Spleen (tissue), 11 donors: Measurements from ENCODE around the gene CCDC154. TPM values are rescaled to one million over a fixed set of nuclear protein-coding genes. Genes with fewer than 3 reads are reported as not detected.
A peak's percentile ranks its signal among the peaks of the same experiment; 100 is the strongest.
"Not testable (repeated sequence)": the region's sequence is repeated elsewhere in the genome, so short reads cannot be mapped to it uniquely, and the experiment has no call there.

Experiments used
- DNase-seq: peaks from one replicate; pipeline ENCODE4 v3.0.0-alpha.2; 2020
- H3K27ac ChIP-seq, 8 donors: fragments of 200-600 bp; sonication (generic) in 7 of 8; 1 replicate in 4 of 8; 2 replicates in 4 of 8; pipeline versions ENCODE4 v1.5.0 to v1.8.0; 2016 to 2021; ENCODE audit warnings: inconsistent platforms in 4 of 8, mild to moderate bottlenecking in 4 of 8, moderate library complexity in 1 of 8
- H3K27me3 ChIP-seq, 7 donors: fragments of 200-600 bp; sonication (generic) in 6 of 7; replicated peaks in 1 of 7; 1 replicate in 4 of 7; 2 replicates in 3 of 7; pipeline versions ENCODE4 v1.5.0 to v1.8.0; 2016 to 2021; ENCODE audit warnings: inconsistent platforms in 3 of 7, mild to moderate bottlenecking in 1 of 7
- H3K36me3 ChIP-seq, 6 donors: fragments of 200-600 bp; sonication (generic) in 5 of 6; 1 replicate in 4 of 6; 2 replicates in 2 of 6; pipeline versions ENCODE4 v1.5.0 to v1.8.0; 2016 to 2021; ENCODE audit warnings: inconsistent platforms in 2 of 6
- H3K4me1 ChIP-seq, 6 donors: fragments of 200-600 bp; sonication (generic) in 5 of 6; 1 replicate in 3 of 6; 2 replicates in 3 of 6; pipeline versions ENCODE4 v1.5.0 to v1.8.0; 2016 to 2021; ENCODE audit warnings: inconsistent platforms in 3 of 6
- H3K4me3 ChIP-seq, 8 donors: fragments of 200-600 bp; sonication (generic) in 7 of 8; 1 replicate in 4 of 8; 2 replicates in 4 of 8; pipeline versions ENCODE4 v1.5.0 to v1.8.0; 2016 to 2021; ENCODE audit warnings: inconsistent platforms in 4 of 8, mild to moderate bottlenecking in 4 of 8, moderate library complexity in 2 of 8
- H3K9me3 ChIP-seq, 8 donors: fragments of 200-600 bp; sonication (generic) in 7 of 8; 1 replicate in 4 of 8; 2 replicates in 4 of 8; pipeline versions ENCODE4 v1.5.0 to v1.8.0; 2016 to 2021; ENCODE audit warnings: inconsistent platforms in 4 of 8
- CTCF ChIP-seq, 11 experiments: fragments of 200-600 bp in 7 of 11; fragments of 450-650 bp in 4 of 11; sonication (generic) in 4 of 11; IDR thresholded peaks in 8 of 11; conservative IDR thresholded peaks in 3 of 11; 1 replicate in 7 of 11; 2 replicates in 4 of 11; pipeline versions ENCODE4 v1.4.0 to v1.8.0; 2016 to 2021; ENCODE audit warnings: antibody characterized with exemption in 11 of 11, inconsistent platforms in 4 of 11, mild to moderate bottlenecking in 1 of 11
- POLR2A ChIP-seq, 3 donors: fragments of 450-650 bp; IDR thresholded peaks; one replicate each; pipeline ENCODE4 v1.5.1; 2017; ENCODE audit warnings: antibody characterized with exemption in 3 of 3, mild to moderate bottlenecking in 1 of 3
- POLR2AphosphoS5 ChIP-seq, 3 donors: sonication (generic); formaldehyde crosslinking; IDR thresholded peaks; one replicate each; pipeline ENCODE4 v1.5.1; 2017; ENCODE audit warnings: antibody characterized with exemption in 3 of 3
- WGBS, 5 donors: extraction: QIAGEN DNeasy Blood & Tissue Kit in 3 of 5; methylation state at CpG; one replicate each; pipeline versions ENCODE4 v1.1.5 to v1.1.7; 2013 to 2018; 5-methylcytosine and 5-hydroxymethylcytosine counted together
- intact Hi-C: fragments of 100-400 bp; cut with DNase I; formaldehyde crosslinking; loops from one replicate; pipeline ENCODE4 v1.15.0; 2023; ENCODE audit warnings: low total_unique reads
- polyA plus RNA-seq, 3 donors: library from polyadenylated mRNA; stranded (reverse); fragments of 200-250 nt; gene quantifications; one replicate each; pipeline ENCODE4 v1.2.1, GENCODE V29; 2013
- total RNA-seq, 7 donors: library from RNA; depleted of rRNA in 3 of 7; stranded (reverse); fragments of >200 nt in 3 of 7; fragmentation: NEBNext Ultra II Directional in 4 of 7; extraction: Animal tissue kit (Norgen Biotek cat#: 25700) in 4 of 7; gene quantifications; one replicate each; pipeline versions ENCODE4 v1.1.0 to v1.2.1, GENCODE V29; 2016 to 2021
- donor health status: healthy with polysubstance abuse.
- donor health status: DM: no; HTN: no; CAD: no; lungs with moderate emphysema.
- donor health status: DM: no; HTN: no; CAD: no.
- donor health status: Bipolar disorder and iron deficiency.
- donor health status: healthy.
- donor health status: DM: no; HTN: no; CAD: no.
- donor health status: DM: yes; HTN: yes; CAD: no.

CCDC154 gene
- total and polyA plus RNA-seq, 10 donors = 1.6 to 18.2 (median 5.5) TPM

DNA sequence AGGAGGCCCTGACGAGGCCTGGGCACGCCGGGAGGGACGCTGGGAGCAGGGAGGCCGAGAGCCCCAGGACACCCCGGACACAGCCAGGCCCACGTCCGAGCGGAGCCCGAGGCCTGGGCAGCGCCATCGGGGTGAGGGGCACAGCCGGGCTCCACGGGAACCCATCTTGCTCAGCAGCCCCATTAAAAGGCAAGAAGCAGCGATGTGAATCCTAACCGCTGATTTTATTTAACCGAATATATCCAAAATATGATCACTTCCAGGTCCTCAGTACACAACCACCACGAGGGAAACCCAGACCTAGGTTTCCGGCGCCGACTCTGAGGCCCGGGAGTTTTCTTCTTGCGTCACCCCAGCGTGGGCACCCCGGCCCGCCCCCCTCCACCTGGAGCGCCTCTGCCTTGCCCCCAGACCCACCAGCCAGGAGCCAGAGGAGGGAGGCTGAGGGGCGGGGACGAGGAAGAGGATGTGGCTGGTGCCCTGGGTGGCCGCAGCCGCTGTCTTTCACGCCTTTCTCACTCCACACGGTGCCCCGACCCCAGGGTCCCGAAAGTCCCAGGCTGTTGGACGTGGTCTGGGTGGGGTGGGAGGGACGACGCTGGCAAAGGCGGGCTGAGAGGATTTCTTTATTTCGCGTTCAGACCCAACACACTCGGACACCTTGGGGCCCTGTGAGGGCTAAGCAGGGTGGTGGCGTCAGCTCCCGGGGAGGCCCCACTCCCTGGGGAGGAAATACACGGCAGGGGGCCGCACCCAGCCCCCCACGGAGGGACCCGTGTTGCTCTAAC is 568 bp upstream of the CCDC154 start:
- intact Hi-C loops = no loop called here
- H3K27ac ChIP-seq = peak overlapping the region in 3 of 8 donors; percentile 51 to 87 (median 60)
- no peak for DNase-seq
- WGBS, 5 donors = 75 to 90% (median 79%) methylated on average over 39 to 48 of the region's 48 CpGs
- H3K4me1 ChIP-seq = peaks cover 0 to 28% (median 2%) of the 10 kb centered on the region in 6 donors
- no peaks in the 10 kb centered on the region for H3K9me3 ChIP-seq
- no peaks in the 10 kb centered on the region for H3K27me3 ChIP-seq
- H3K4me3 ChIP-seq = no peak overlapping the region
- H3K36me3 ChIP-seq = peaks cover 0 to 62% (median 47%) of the 10 kb centered on the region in 6 donors
- TF ChIP-seq CTCF (IDR thresholded peaks at IDR 0.05 in 8 of 11, conservative IDR thresholded peaks at IDR 0.05 in 3 of 11) (no peak), POLR2AphosphoS5 (IDR thresholded peaks at IDR 0.05) (peak in 1 of 3 donors; percentile 44), POLR2A (IDR thresholded peaks at IDR 0.05) (no peak)

- H3K27ac ChIP-seq = no peak overlapping the region
- intact Hi-C loops = no loop called here
- TF ChIP-seq POLR2AphosphoS5 (IDR thresholded peaks at IDR 0.05) (peak in 1 of 3 donors; percentile 43), POLR2A (IDR thresholded peaks at IDR 0.05) (no peak)
- H3K4me3 ChIP-seq = no peak overlapping the region
- H3K36me3 ChIP-seq = peaks cover 0 to 61% (median 34%) of the 10 kb centered on the region in 6 donors
- H3K9me3 ChIP-seq = no peaks in the 10 kb centered on the region
- H3K27me3 ChIP-seq = no peaks in the 10 kb centered on the region
- 67 to 98% (median 84%) methylated on average over 7 to 38 of the region's 38 CpGs for WGBS, 5 donors
- peaks cover 0 to 28% (median 2%) of the 10 kb centered on the region in 6 donors for H3K4me1 ChIP-seq
- no peak for DNase-seq
Measured at GRCh38 chr16:1443403-1443973, 868 bp downstream of the CCDC154 start.

- intact Hi-C loops = no loop called here
- no peak overlapping the region for H3K27ac ChIP-seq
- WGBS, 5 donors = 83 to 98% (median 89%) methylated on average over 8 to 24 of the region's 24 CpGs
- H3K4me1 ChIP-seq = peaks cover 0 to 28% (median 2%) of the 10 kb centered on the region in 6 donors
- no peak for TF ChIP-seq POLR2A (IDR thresholded peaks at IDR 0.05)
- TF ChIP-seq POLR2AphosphoS5 (IDR thresholded peaks at IDR 0.05) = no peak
- TF ChIP-seq CTCF (IDR thresholded peaks at IDR 0.05 in 8 of 11, conservative IDR thresholded peaks at IDR 0.05 in 3 of 11) = no peak
- no peak for DNase-seq
- no peaks in the 10 kb centered on the region for H3K9me3 ChIP-seq
- H3K4me3 ChIP-seq = no peak overlapping the region
- no peaks in the 10 kb centered on the region for H3K27me3 ChIP-seq
- peaks cover 0 to 61% (median 27%) of the 10 kb centered on the region in 6 donors for H3K36me3 ChIP-seq
Measured at GRCh38 chr16:1442697-1443096, 1.7 kb downstream of the CCDC154 start.

- H3K27me3 ChIP-seq = no peaks in the 10 kb centered on the region
- no peak for TF ChIP-seq POLR2A (IDR thresholded peaks at IDR 0.05)
- no peak for TF ChIP-seq CTCF (IDR thresholded peaks at IDR 0.05 in 8 of 11, conservative IDR thresholded peaks at IDR 0.05 in 3 of 11)
- no peak for TF ChIP-seq POLR2AphosphoS5 (IDR thresholded peaks at IDR 0.05)
- intact Hi-C loops = no loop called here
- H3K4me3 ChIP-seq = no peak overlapping the region
- no peak overlapping the region for H3K27ac ChIP-seq
- H3K4me1 ChIP-seq = peaks cover 0 to 24% (median 2%) of the 10 kb centered on the region in 6 donors
- 78 to 100% (median 87%) methylated on average over 1 to 22 of the region's 22 CpGs for WGBS, 5 donors
- no peaks in the 10 kb centered on the region for H3K9me3 ChIP-seq
- DNase-seq = no peak
- H3K36me3 ChIP-seq = peaks cover 0 to 61% (median 17%) of the 10 kb centered on the region in 6 donors
Measured at GRCh38 chr16:1441391-1441829, 2.9 kb downstream of the CCDC154 start.

DNA sequence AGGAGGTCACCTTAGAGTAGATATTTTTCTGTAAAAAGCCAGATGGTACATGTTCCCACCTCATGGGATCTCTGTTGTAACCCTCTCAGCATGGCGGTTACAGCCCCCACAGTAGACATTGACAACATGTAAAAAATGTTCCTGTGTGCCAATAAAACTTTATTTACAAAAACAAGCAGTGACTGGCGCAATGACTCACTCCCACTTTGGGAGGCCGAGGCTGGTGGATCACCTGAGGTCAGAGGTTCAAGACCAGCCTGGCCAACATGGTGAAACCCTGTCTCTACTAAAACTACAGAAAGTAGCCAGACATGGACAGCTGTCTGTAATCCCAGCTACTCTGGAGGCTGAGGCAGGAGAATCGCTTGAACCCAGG is 4.7 kb downstream of the CCDC154 start:
- H3K36me3 ChIP-seq = peaks cover 0 to 61% (median 6%) of the 10 kb centered on the region in 6 donors
- H3K27me3 ChIP-seq, H3K4me3 ChIP-seq, H3K9me3 ChIP-seq, H3K27ac ChIP-seq, H3K4me1 ChIP-seq, intact Hi-C loops, DNase-seq: not testable (repeated sequence)
- 91 to 97% (median 94%) methylated on average over 4 of the region's 4 CpGs for WGBS, 5 donors
